Transverse colon (tissue), 4 donors: ENCODE data around the gene HSPB3. TPM values are rescaled to one million over a fixed set of nuclear protein-coding genes. Genes with fewer than 3 reads are reported as not detected.
"Not testable (repeated sequence)": the region's sequence is repeated elsewhere in the genome, so short reads cannot be mapped to it uniquely, and the experiment has no call there.

ENCODE experiments used
- DNase-seq: peaks from one replicate; pipeline ENCODE4 v3.0.0-alpha.2; 2019
- H3K27ac ChIP-seq, 4 donors: fragments of 200-600 bp; sonication (generic); 2 replicates each; pipeline ENCODE4 v1.5.1; 2016 to 2018; ENCODE audit warnings: inconsistent platforms in 4 of 4
- H3K27me3 ChIP-seq: fragments of 200-600 bp; sonication (generic); 2 replicates; pipeline ENCODE4 v1.5.1; 2017; ENCODE audit warnings: inconsistent platforms
- H3K36me3 ChIP-seq, 4 donors: fragments of 200-600 bp; sonication (generic); 2 replicates each; pipeline ENCODE4 v1.5.1; 2017 to 2019; ENCODE audit warnings: inconsistent platforms in 4 of 4
- H3K4me1 ChIP-seq, 4 donors: fragments of 200-600 bp; sonication (generic); 2 replicates each; pipeline ENCODE4 v1.5.1; 2017 to 2020; ENCODE audit warnings: inconsistent platforms in 4 of 4
- H3K4me3 ChIP-seq, 4 donors: fragments of 200-600 bp; sonication (generic); 1 replicate in 1 of 4; 2 replicates in 3 of 4; pipeline versions ENCODE4 v1.5.1 to v1.6.1; 2017 to 2019; ENCODE audit warnings: inconsistent platforms in 4 of 4
- H3K9me3 ChIP-seq, 2 donors: fragments of 200-600 bp; sonication (generic); 2 replicates each; pipeline ENCODE4 v1.5.1; 2017 to 2019; ENCODE audit warnings: inconsistent platforms in 2 of 2
- CTCF ChIP-seq, 5 experiments: fragments of 200-600 bp in 3 of 5; fragments of 450-650 bp in 2 of 5; sonication (generic) in 3 of 5; IDR thresholded peaks; 1 replicate in 2 of 5; 2 replicates in 3 of 5; pipeline ENCODE4 v1.5.1; 2016 to 2017; ENCODE audit warnings: antibody characterized with exemption in 5 of 5, inconsistent platforms in 3 of 5, mild to moderate bottlenecking in 2 of 5, moderate library complexity in 1 of 5
- EP300 ChIP-seq: sonication (generic); formaldehyde crosslinking; IDR thresholded peaks from one replicate; pipeline ENCODE4 v1.6.1; 2017; ENCODE audit warnings: antibody characterized with exemption, low read depth
- POLR2A ChIP-seq: fragments of 450-650 bp; IDR thresholded peaks from one replicate; pipeline ENCODE4 v1.6.1; 2016; ENCODE audit warnings: antibody characterized with exemption, mild to moderate bottlenecking, moderate library complexity
- POLR2AphosphoS5 ChIP-seq, 3 donors: sonication (generic); formaldehyde crosslinking; IDR thresholded peaks; one replicate each; pipeline ENCODE4 v1.6.1; 2016; ENCODE audit warnings: antibody characterized with exemption in 3 of 3
- WGBS, 2 donors: methylation state at CpG; one replicate each; pipeline ENCODE4 v1.1.5; 2018; ENCODE audit warnings: low coverage in 1 of 2; 5-methylcytosine and 5-hydroxymethylcytosine counted together
- in situ Hi-C, 4 donors: fragments of 200-750 bp; cut with MboI; loops; one replicate each; pipeline versions ENCODE4 v1.15.0 to v1.15.1; 2017; ENCODE audit warnings: low sequenced_read_pairs in 3 of 4, low pct_ligation_motif_present in 1 of 4, low pct_unique_long_range_greater_than_20kb in 1 of 4
- intact Hi-C: fragments of 100-400 bp; cut with DNase I; formaldehyde crosslinking; loops from one replicate; pipeline ENCODE4 v1.15.1; 2023; ENCODE audit warnings: low total_unique reads
- total RNA-seq, 4 donors: library from RNA; depleted of rRNA; stranded (reverse); fragments of >200 nt; gene quantifications; one replicate each; pipeline ENCODE4 v1.1.0, GENCODE V29; 2016

HSPB3 gene
- total RNA-seq, 4 donors from 2014 or later = 4.1 to 55.2 TPM; not detected in 2

- in situ Hi-C loops (no loop called here), intact Hi-C loops (no loop called here)
- H3K4me3 ChIP-seq = no peak overlapping the region
- H3K9me3 ChIP-seq = no peaks in the 10 kb centered on the region
- H3K36me3 ChIP-seq = no peaks in the 10 kb centered on the region
- WGBS, 2 donors = 81 to 94% methylated on average over 5 of the region's 5 CpGs
- TF ChIP-seq POLR2AphosphoS5 (IDR thresholded peaks at IDR 0.05) (no peak), EP300 (no peak), CTCF (IDR thresholded peaks at IDR 0.05) (no peak), POLR2A (no peak)
- no peaks in the 10 kb centered on the region for H3K4me1 ChIP-seq
- DNase-seq = no peak
- no peaks in the 10 kb centered on the region for H3K27me3 ChIP-seq
- H3K27ac ChIP-seq = no peak overlapping the region
These were observed 28.9 kb downstream of the HSPB3 start for GRCh38 chr5:54484219-54484894.

GRCh38 chr5:54485659-54486058 lies 30.2 kb downstream of the HSPB3 start:
- H3K4me3 ChIP-seq, H3K36me3 ChIP-seq, H3K9me3 ChIP-seq, intact Hi-C loops, DNase-seq, H3K27me3 ChIP-seq, H3K27ac ChIP-seq, H3K4me1 ChIP-seq, in situ Hi-C loops: not testable (repeated sequence)

GRCh38 chr5:54489648-54489979 lies 34.1 kb downstream of the HSPB3 start:
- H3K4me3 ChIP-seq, intact Hi-C loops, H3K4me1 ChIP-seq, DNase-seq, H3K27me3 ChIP-seq, in situ Hi-C loops, H3K9me3 ChIP-seq, H3K36me3 ChIP-seq, H3K27ac ChIP-seq: not testable (repeated sequence)
- WGBS, 2 donors = 14 to 29% methylated on average over 2 of the region's 2 CpGs

GRCh38 chr5:54491326-54491725 lies 35.8 kb downstream of the HSPB3 start:
- Histone ChIP-seq H3K36me3 (no peaks in the 10 kb centered on the region), H3K9me3 (no peaks in the 10 kb centered on the region), H3K27me3 (no peaks in the 10 kb centered on the region), H3K27ac (no peak overlapping the region), H3K4me1 (no peaks in the 10 kb centered on the region), H3K4me3 (no peak overlapping the region)
- in situ Hi-C loops = no loop called here
- intact Hi-C loops = loop anchor here (10.0 kb wide), 1 partner anchor 77 kb away; no protein-coding TSS in a partner anchor
- TF ChIP-seq POLR2A (no peak), CTCF (IDR thresholded peaks at IDR 0.05) (no peak), EP300 (no peak), POLR2AphosphoS5 (IDR thresholded peaks at IDR 0.05) (no peak)
- no peak for DNase-seq
- 75% methylated on average over 1 of the region's 1 CpG; no CpG with 5 or more reads in 1 of the 2 donors for WGBS, 2 donors

- H3K36me3 ChIP-seq = no peaks in the 10 kb centered on the region
- no peak overlapping the region for H3K4me3 ChIP-seq
- in situ Hi-C loops = no loop called here
- intact Hi-C loops = loop anchor here (10.0 kb wide), 1 partner anchor 77 kb away; no protein-coding TSS in a partner anchor
- no peaks in the 10 kb centered on the region for H3K4me1 ChIP-seq
- TF ChIP-seq POLR2AphosphoS5 (IDR thresholded peaks at IDR 0.05) (no peak), EP300 (no peak), POLR2A (no peak), CTCF (IDR thresholded peaks at IDR 0.05) (no peak)
- 41% methylated on average over 2 of the region's 2 CpGs; no CpG with 5 or more reads in 1 of the 2 donors for WGBS, 2 donors
- no peaks in the 10 kb centered on the region for H3K27me3 ChIP-seq
- DNase-seq = no peak
- no peak overlapping the region for H3K27ac ChIP-seq
- no peaks in the 10 kb centered on the region for H3K9me3 ChIP-seq
These were observed 36.7 kb downstream of the HSPB3 start for GRCh38 chr5:54492178-54492577.
